HG03342 (cell line): ENCODE measurements around the gene NR2F6.
"Not testable (repeated sequence)": the region's sequence is repeated elsewhere in the genome, so short reads cannot be mapped to it uniquely, and the experiment has no call there.

Experiments
- ATAC-seq: cut with Tn5 transposase; IDR thresholded peaks from one replicate; pipeline ENCODE4 v1.9.1; 2021; ENCODE audit warnings: mild to moderate bottlenecking, moderate library complexity; ENCODE audit not compliant: unreplicated experiment

The NR2F6 gene

GRCh38 chr19:17213334-17213733 is 32.4 kb downstream of the NR2F6 start:
- no peak for ATAC-seq

GRCh38 chr19:17211547-17212446 is 33.9 kb downstream of the NR2F6 start:
- no peak for ATAC-seq

GRCh38 chr19:17210296-17210695 is 35.4 kb downstream of the NR2F6 start:
- no peak for ATAC-seq

GRCh38 chr19:17209126-17210036 is 36.3 kb downstream of the NR2F6 start:
- no peak for ATAC-seq

- ATAC-seq, result no peak
Measured at GRCh38 chr19:17206736-17207581, 38.8 kb downstream of the NR2F6 start.

GRCh38 chr19:17205237-17206140 is 40.2 kb downstream of the NR2F6 start:
- ATAC-seq, result no peak

GRCh38 chr19:17202713-17203112 is 43.0 kb downstream of the NR2F6 start:
- no peak for ATAC-seq

- no peak for ATAC-seq
Measured at GRCh38 chr19:17202249-17202648, 43.5 kb downstream of the NR2F6 start.

- ATAC-seq, result no peak
Measured at GRCh38 chr19:17200408-17201079, 45.2 kb downstream of the NR2F6 start.

- ATAC-seq, result no peak
Measured at GRCh38 chr19:17197666-17198065, 48.1 kb downstream of the NR2F6 start.

- no peak for ATAC-seq
Measured at GRCh38 chr19:17196610-17197009, 49.1 kb downstream of the NR2F6 start.

GRCh38 chr19:17195106-17195505 is 50.6 kb downstream of the NR2F6 start:
- ATAC-seq, result no peak

- no peak for ATAC-seq
Measured at GRCh38 chr19:17194608-17195007, 51.1 kb downstream of the NR2F6 start.

GRCh38 chr19:17192751-17193150 is 53.0 kb downstream of the NR2F6 start:
- ATAC-seq, result no peak

- not testable (repeated sequence) for ATAC-seq
Measured at GRCh38 chr19:17191736-17192135, 54.0 kb downstream of the NR2F6 start.

GRCh38 chr19:17185590-17185989 is 60.1 kb downstream of the NR2F6 start:
- no peak for ATAC-seq

- no peak for ATAC-seq
Measured at GRCh38 chr19:17184371-17184841, 61.3 kb downstream of the NR2F6 start.

GRCh38 chr19:17183858-17184321 is 61.8 kb downstream of the NR2F6 start:
- no peak for ATAC-seq

- no peak for ATAC-seq
Measured at GRCh38 chr19:17183271-17183761, 62.4 kb downstream of the NR2F6 start.
